GM21390 (cell line): Measurements from ENCODE around the gene SEPTIN10.
"Not testable (repeated sequence)": the region's sequence is repeated elsewhere in the genome, so short reads cannot be mapped to it uniquely, and the experiment has no call there.

Experiments used
- ATAC-seq: cut with Tn5 transposase; IDR thresholded peaks from one replicate; pipeline ENCODE4 v1.9.1; 2021; ENCODE audit not compliant: unreplicated experiment

SEPTIN10 gene

GRCh38 chr2:109635426-109636304 lies 21.9 kb upstream of the SEPTIN10 start:
- no peak for ATAC-seq

DNA sequence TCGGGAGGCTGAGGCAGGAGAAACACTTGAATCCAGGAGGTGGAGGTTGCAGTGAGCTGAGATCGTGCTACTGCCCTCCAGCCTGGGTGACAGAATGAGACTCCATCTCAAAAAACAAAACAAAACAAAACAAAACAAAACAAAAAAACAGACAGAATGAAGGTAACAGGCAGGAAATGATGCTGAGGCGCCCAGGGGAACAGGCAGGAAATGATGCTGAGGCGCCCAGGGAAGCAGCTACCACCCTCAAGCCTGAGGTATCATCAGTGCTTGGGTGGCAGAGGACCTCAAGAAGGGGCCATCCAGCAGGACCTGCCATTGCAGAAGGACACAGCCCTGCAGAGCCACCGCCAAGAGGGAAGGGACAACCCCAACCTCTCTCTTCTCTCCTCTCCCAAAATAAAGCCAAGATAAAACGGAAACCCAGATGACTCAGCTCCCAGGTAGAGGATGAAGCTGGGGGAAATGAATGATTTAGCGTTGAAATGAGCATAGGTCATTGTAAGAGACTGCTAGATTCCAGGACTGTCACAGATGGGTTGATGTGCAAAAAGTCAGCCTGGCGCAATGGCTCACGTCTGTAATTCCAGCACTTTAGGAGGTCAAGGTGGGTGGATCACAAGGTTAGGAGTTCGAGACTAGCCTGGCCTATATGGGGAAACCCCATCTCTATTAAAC lies 19.7 kb upstream of the SEPTIN10 start:
- ATAC-seq: no peak

- no peak for ATAC-seq
These were observed 18.5 kb upstream of the SEPTIN10 start for GRCh38 chr2:109632158-109632789.

DNA sequence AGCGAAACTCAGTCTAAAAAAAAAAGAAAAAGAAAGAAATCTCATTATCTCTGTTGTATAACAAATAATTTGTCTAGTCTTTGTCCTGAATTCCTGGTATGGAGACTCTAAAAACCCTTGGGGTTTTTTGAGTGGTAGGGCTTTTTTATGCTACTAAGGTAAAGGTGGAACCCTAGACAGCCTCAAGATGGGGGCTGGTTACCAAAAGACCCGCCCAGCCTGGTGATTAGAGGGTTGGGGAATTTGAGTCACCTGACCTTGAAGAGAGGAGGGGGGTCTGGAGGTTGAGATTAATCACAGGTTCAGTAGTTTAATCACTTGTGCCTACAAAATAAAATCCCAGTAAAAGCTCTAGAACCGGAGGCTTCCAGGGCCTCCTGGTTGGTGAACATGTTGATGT lies 18.0 kb upstream of the SEPTIN10 start:
- no peak for ATAC-seq

DNA sequence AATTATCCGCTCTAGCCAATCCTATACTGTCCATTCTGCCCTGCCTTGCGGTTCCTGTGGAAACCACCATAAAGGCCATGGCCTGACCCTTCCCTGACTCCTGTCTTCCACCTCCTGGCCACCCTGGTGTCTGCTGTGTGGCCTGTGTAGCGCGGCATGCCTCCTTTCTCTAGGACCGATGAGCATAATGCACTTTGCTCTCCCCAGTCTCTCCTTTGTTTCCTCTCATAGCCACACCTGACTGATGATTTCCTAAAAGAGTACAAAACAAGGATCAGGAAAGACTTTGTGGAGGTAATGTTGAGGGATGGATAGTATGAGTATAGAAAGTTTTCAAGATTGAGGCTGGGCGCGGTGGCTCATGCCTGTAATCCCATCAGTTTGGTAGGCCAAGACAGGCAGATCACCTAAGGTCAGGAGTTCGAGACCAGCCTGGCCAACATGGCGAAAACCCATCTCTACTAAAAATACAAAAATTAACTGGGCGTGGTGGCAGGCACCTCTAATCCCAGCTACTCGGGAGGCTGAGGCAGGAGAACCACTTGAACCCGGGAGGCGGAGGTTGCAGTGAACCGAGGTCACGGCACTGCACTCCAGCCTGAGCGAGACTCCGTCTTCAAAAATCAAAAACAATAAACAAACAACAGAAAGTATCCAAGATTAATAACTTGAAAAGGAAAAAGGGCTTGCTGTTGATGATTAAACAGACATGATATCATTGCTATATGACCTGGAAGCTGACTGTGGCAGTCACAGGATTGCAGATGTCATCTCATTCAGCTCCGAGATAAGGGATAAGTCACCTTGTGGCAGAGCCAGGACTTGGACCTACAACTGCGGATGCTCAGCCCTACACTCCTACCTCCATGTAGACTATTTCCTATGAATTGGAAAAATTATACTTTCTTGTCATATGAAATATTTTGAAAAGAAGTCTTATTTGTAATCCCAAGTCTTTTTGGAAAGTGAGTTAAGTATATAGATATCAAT lies 17.0 kb upstream of the SEPTIN10 start:
- no peak for ATAC-seq

DNA sequence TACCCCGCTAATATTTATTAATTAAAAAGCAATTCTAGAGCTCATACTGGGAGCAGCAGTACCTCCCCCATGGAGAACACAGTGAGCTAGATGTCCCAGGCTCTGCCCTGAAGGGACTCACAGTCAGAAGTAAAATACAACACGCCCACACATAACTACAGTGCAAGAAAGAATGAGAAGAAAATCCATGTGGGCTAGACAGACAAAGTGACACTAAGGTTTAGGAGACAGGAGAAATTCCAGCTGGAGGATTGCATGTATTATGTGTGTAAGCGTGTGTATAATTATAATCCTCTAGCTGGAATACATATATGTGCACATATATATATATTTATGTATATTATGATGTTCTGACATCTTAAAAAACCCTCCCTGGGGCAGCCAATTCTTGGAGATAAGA lies 16.1 kb upstream of the SEPTIN10 start:
- no peak for ATAC-seq

DNA sequence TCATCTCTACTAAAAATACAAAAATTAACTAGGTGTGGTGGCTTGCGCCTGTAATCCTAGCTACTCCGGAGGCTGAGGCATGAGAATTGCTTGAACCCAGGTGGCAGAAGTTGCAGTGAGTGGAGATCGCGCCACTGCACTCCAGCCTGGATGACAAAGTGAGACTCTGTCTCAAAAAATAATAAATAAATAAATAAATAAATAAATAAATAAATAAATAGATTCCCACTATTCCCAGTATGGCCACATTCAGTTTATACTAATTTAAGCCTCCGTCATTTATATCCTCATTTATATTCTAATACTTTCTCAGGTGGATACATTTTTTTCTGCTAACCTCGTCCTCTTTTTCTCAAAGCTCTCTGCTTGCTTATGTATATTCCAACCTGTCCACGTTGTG lies 14.6 kb upstream of the SEPTIN10 start:
- ATAC-seq: not testable (repeated sequence)

- no peak for ATAC-seq
These were observed 10.6 kb upstream of the SEPTIN10 start for GRCh38 chr2:109624339-109624738.

DNA sequence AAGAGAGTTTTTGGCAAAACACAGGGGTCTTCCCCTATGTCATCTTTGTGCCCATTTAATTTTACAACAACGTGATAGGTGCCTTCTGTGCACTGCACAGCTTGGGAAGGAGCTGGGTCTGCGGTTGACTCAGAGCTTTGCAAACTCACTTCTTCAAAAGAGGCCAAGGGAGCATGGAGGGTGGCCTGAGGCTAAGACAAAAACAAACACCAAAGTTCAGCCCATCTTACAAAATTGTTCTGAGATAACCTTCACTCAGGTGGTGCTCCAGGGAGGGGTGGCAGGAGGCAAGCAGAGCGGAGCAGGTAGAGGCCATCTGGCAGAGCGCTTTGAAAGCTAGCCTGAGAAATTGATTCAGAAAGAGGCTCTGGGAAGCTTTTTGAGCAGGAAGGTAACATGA lies 10.2 kb upstream of the SEPTIN10 start:
- no peak for ATAC-seq

GRCh38 chr2:109623297-109623696 lies 9.5 kb upstream of the SEPTIN10 start:
- ATAC-seq: no peak

- ATAC-seq: no peak
These were observed 5.4 kb upstream of the SEPTIN10 start for GRCh38 chr2:109619032-109619615.

GRCh38 chr2:109616184-109616583 lies 2.4 kb upstream of the SEPTIN10 start:
- no peak for ATAC-seq

DNA sequence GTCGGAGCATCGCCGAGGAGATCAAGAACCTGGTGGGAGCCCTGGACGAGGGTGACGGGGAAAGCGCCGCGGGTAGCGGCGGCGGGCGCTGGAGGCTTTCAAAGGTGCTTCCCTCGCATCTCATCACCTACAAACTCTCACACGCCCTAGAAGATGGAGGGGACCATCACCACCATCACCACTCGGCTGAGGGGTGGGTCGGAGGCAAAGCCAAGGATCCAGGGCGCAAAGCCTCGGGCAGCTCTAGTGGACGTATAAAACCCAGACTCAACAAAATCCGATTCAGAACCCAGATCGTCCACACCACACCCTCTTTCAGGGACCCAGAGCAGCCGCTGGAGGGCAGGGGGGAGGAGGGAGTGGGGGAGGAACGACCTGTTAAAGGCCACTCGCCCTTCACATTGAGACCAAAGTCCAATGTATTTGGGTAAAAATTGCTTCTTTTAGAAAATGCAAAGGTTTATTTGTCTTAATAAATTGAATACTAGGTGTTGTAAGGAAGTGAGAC lies 1.9 kb upstream of the SEPTIN10 start:
- ATAC-seq: no peak

- no peak for ATAC-seq
These were observed 1.2 kb upstream of the SEPTIN10 start for GRCh38 chr2:109614715-109615636.

- ATAC-seq: peak; percentile 20
These were observed 465 bp downstream of the SEPTIN10 start for GRCh38 chr2:109613081-109613921.

GRCh38 chr2:109611467-109612095 lies 2.2 kb downstream of the SEPTIN10 start:
- no peak for ATAC-seq

GRCh38 chr2:109609352-109610024 lies 4.3 kb downstream of the SEPTIN10 start:
- no peak for ATAC-seq
